Naive thymus-derived CD4-positive, alpha-beta T cell (primary cell): ENCODE data around the gene ABR. TPM values are rescaled to one million over a fixed set of nuclear protein-coding genes. Genes with fewer than 3 reads are reported as not detected.
"Not testable (repeated sequence)": the region's sequence is repeated elsewhere in the genome, so short reads cannot be mapped to it uniquely, and the experiment has no call there.

Experiments used
- ATAC-seq: fragments of 150-1000 bp; cut with Tn5 transposase; 2 replicates; pipeline ENCODE4 v1.10.0; 2021; ENCODE audit warnings: mild to moderate bottlenecking, moderate library complexity
- CTCF ChIA-PET: fragments of 350-600 bp; sonication (Branson Sonifier 250); formaldehyde crosslinking; loops from one replicate; lab custom pipeline; 2021; ENCODE audit warnings: antibody characterized with exemption; lab: Charles Lee
- POLR2A ChIA-PET: fragments of 350-600 bp; sonication (Branson Sonifier 250); formaldehyde crosslinking; loops from one replicate; lab custom pipeline; 2021; ENCODE audit warnings: antibody characterized with exemption, inconsistent platforms; lab: Charles Lee
- DNase-seq, 9 donors: peaks; one replicate each; pipeline versions ENCODE4 v3.0.0 to v3.0.0-alpha.2; 2020 to 2022; ENCODE audit warnings: mixed read lengths in 1 of 9
- H3K27ac ChIP-seq: one replicate; pipeline ENCODE4 v1.7.0; 2013; ENCODE audit warnings: mild to moderate bottlenecking, low read depth, low read length, moderate library complexity
- H3K27me3 ChIP-seq, 2 donors: one replicate each; pipeline ENCODE4 v1.7.0; 2013; ENCODE audit warnings: low read length in 2 of 2, mild to moderate bottlenecking in 2 of 2, moderate library complexity in 2 of 2; ENCODE audit not compliant: control insufficient read depth in 2 of 2, insufficient read depth in 2 of 2
- H3K36me3 ChIP-seq, 3 experiments: 1 replicate in 2 of 3; 2 replicates in 1 of 3; pipeline ENCODE4 v1.7.0; 2013; ENCODE audit warnings: low read length in 3 of 3, mild to moderate bottlenecking in 3 of 3, moderate library complexity in 1 of 3; ENCODE audit not compliant: insufficient read depth in 3 of 3, control insufficient read depth in 2 of 3
- H3K4me1 ChIP-seq, 2 donors: one replicate each; pipeline ENCODE4 v1.7.0; 2013; ENCODE audit warnings: low read length in 2 of 2, mild to moderate bottlenecking in 2 of 2, moderate library complexity in 1 of 2; ENCODE audit not compliant: control insufficient read depth in 2 of 2, insufficient read depth in 2 of 2
- H3K4me3 ChIP-seq: 2 replicates; pipeline ENCODE4 v1.7.0; 2013; ENCODE audit warnings: mild to moderate bottlenecking, low read length
- H3K9me3 ChIP-seq, 3 experiments: 1 replicate in 2 of 3; 2 replicates in 1 of 3; pipeline ENCODE4 v1.7.0; 2013; ENCODE audit warnings: low read length in 3 of 3; ENCODE audit not compliant: control insufficient read depth in 2 of 3
- H3K27ac Mint-ChIP-seq, 9 donors: one replicate each; pipeline ENCODE4 v1.8.0; 2020 to 2022; ENCODE audit warnings: mixed read lengths in 9 of 9, mild to moderate bottlenecking in 8 of 9, moderate library complexity in 5 of 9, inconsistent platforms in 2 of 9
- H3K27me3 Mint-ChIP-seq, 5 donors: one replicate each; pipeline ENCODE4 v1.8.0; 2021 to 2022; ENCODE audit warnings: mixed read lengths in 5 of 5, mild to moderate bottlenecking in 1 of 5
- H3K36me3 Mint-ChIP-seq, 5 donors: one replicate each; pipeline ENCODE4 v1.8.0; 2020 to 2022; ENCODE audit warnings: mixed read lengths in 5 of 5, mild to moderate bottlenecking in 3 of 5, inconsistent platforms in 1 of 5
- H3K4me1 Mint-ChIP-seq, 7 donors: one replicate each; pipeline ENCODE4 v1.8.0; 2020 to 2022; ENCODE audit warnings: mixed read lengths in 7 of 7, mild to moderate bottlenecking in 3 of 7, inconsistent platforms in 1 of 7
- H3K4me3 Mint-ChIP-seq, 10 donors: one replicate each; pipeline ENCODE4 v1.8.0; 2020 to 2022; ENCODE audit warnings: mild to moderate bottlenecking in 10 of 10, mixed read lengths in 10 of 10, moderate library complexity in 6 of 10, inconsistent platforms in 2 of 10
- H3K9me3 Mint-ChIP-seq, 11 donors: one replicate each; pipeline ENCODE4 v1.8.0; 2020 to 2022; ENCODE audit warnings: mixed read lengths in 11 of 11, mild to moderate bottlenecking in 4 of 11, inconsistent platforms in 1 of 11, moderate library complexity in 1 of 11
- intact Hi-C, 2 donors: fragments of 100-400 bp; cut with micrococcal nuclease; formaldehyde crosslinking; loops; one replicate each; pipeline ENCODE4 v1.15.1; 2023
- polyA plus RNA-seq, 2 donors: library from polyadenylated mRNA; unstranded; fragments of 300-500 nt; fragmentation: Illumina TruSeq; gene quantifications; one replicate each; pipeline ENCODE4 v1.2.3, GENCODE V29; 2021
- total RNA-seq, 6 experiments: library from RNA in 5 of 6; stranded (reverse) in 5 of 6; gene quantifications; 1 replicate in 5 of 6; 2 replicates in 1 of 6; pipeline ENCODE4 v1.2.3 and lab custom pipeline; 2021 to 2026

ABR gene
- total and polyA plus RNA-seq, 7 experiments from 2014 or later: 13.1 to 152 (median 139) TPM

GRCh38 chr17:1068356-1068755 is 111.4 kb downstream of the ABR start:
- CTCF ChIA-PET: no interaction called here
- Histone ChIP-seq H3K27ac (no peak overlapping the region), H3K36me3 (peaks cover 5 to 70% (median 31%) of the 10 kb centered on the region in 3 experiments), H3K4me3 (no peak overlapping the region), H3K4me1 (no peaks in the 10 kb centered on the region), H3K9me3 (peaks cover 0 to 4% (median 0%) of the 10 kb centered on the region in 3 experiments), H3K27me3 (no peaks in the 10 kb centered on the region)
- Mint-ChIP-seq H3K9me3 (peaks cover 0 to 11% (median 4%) of the 10 kb centered on the region in 11 donors), H3K27ac (no peak overlapping the region), H3K4me1 (peaks cover 0 to 4% (median 0%) of the 10 kb centered on the region in 7 donors), H3K36me3 (peaks cover 12 to 42% (median 35%) of the 10 kb centered on the region in 5 donors), H3K4me3 (no peak overlapping the region), H3K27me3 (no peaks in the 10 kb centered on the region)
- intact Hi-C loops: no loop called here
- POLR2A ChIA-PET: no interaction called here
- ATAC-seq: no peak
- no peak for DNase-seq

GRCh38 chr17:1067282-1067956 is 112.4 kb downstream of the ABR start:
- H3K36me3 ChIP-seq: peaks cover 5 to 67% (median 31%) of the 10 kb centered on the region in 3 experiments
- H3K27me3 ChIP-seq: no peaks in the 10 kb centered on the region
- peaks cover 0 to 4% (median 0%) of the 10 kb centered on the region in 3 experiments for H3K9me3 ChIP-seq
- ChIA-PET POLR2A (no interaction called here), CTCF (no interaction called here)
- intact Hi-C loops: no loop called here
- no peak overlapping the region for H3K27ac ChIP-seq
- no peak for DNase-seq
- H3K4me3 ChIP-seq: no peak overlapping the region
- H3K36me3 Mint-ChIP-seq: peaks cover 12 to 48% (median 35%) of the 10 kb centered on the region in 5 donors
- H3K27ac Mint-ChIP-seq: peak overlapping the region in 1 of 9 donors; percentile 62
- H3K4me3 Mint-ChIP-seq: no peak overlapping the region
- ATAC-seq: no peak
- H3K9me3 Mint-ChIP-seq: peaks cover 0 to 17% (median 4%) of the 10 kb centered on the region in 11 donors
- H3K4me1 ChIP-seq: no peaks in the 10 kb centered on the region
- peaks cover 0 to 4% (median 0%) of the 10 kb centered on the region in 7 donors for H3K4me1 Mint-ChIP-seq
- H3K27me3 Mint-ChIP-seq: no peaks in the 10 kb centered on the region

- CTCF ChIA-PET, DNase-seq, ATAC-seq, H3K4me1 ChIP-seq, H3K4me1 Mint-ChIP-seq, H3K4me3 ChIP-seq, H3K27ac ChIP-seq, POLR2A ChIA-PET, H3K27me3 ChIP-seq, H3K4me3 Mint-ChIP-seq, H3K27ac Mint-ChIP-seq, H3K9me3 ChIP-seq, H3K27me3 Mint-ChIP-seq, intact Hi-C loops: not testable (repeated sequence)
- peaks cover 0 to 17% (median 4%) of the 10 kb centered on the region in 11 donors for H3K9me3 Mint-ChIP-seq
- H3K36me3 ChIP-seq: peaks cover 5 to 62% (median 27%) of the 10 kb centered on the region in 3 experiments
- peaks cover 12 to 55% (median 35%) of the 10 kb centered on the region in 5 donors for H3K36me3 Mint-ChIP-seq
Observed at GRCh38 chr17:1065416-1065815, 114.4 kb downstream of the ABR start.

DNA sequence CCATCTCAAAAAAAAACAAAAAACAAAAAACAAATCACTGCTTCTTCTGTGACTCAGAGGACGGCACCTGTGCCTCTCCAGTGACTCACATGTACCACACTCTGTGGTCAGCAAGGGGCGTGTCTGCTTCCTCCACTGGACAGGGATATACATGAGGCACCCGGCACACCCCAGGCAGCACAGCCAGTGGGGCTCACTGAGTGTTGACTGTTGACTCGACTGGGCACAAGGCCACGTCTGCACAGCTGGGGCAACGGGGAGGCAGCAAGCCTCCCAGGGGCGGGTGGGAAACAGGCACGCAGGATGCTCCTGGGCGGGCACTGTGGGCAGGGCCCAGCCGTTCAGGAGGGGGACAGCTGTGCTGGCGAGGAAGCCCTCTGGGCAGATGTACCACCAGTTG is 118.8 kb downstream of the ABR start:
- H3K27me3 ChIP-seq: no peaks in the 10 kb centered on the region
- no peaks in the 10 kb centered on the region for H3K4me1 ChIP-seq
- H3K27ac Mint-ChIP-seq: no peak overlapping the region
- H3K36me3 Mint-ChIP-seq: peaks cover 10 to 43% (median 31%) of the 10 kb centered on the region in 5 donors
- no peak overlapping the region for H3K4me3 ChIP-seq
- H3K36me3 ChIP-seq: peaks cover 0 to 59% (median 14%) of the 10 kb centered on the region in 3 experiments
- DNase-seq (no peak), ATAC-seq (peak; percentile 71)
- H3K4me1 Mint-ChIP-seq: peaks cover 0 to 4% (median 0%) of the 10 kb centered on the region in 7 donors
- ChIA-PET CTCF (no interaction called here), POLR2A (interaction anchor here (0.6 kb wide), 1 partner anchor 132 kb away, joined by 4 read pairs; no protein-coding TSS in a partner anchor)
- peaks cover 0 to 8% (median 0%) of the 10 kb centered on the region in 11 donors for H3K9me3 Mint-ChIP-seq
- H3K4me3 Mint-ChIP-seq: no peak overlapping the region
- no peak overlapping the region for H3K27ac ChIP-seq
- no peaks in the 10 kb centered on the region for H3K27me3 Mint-ChIP-seq
- intact Hi-C loops: no loop called here
- H3K9me3 ChIP-seq: peaks cover 0 to 4% (median 0%) of the 10 kb centered on the region in 3 experiments

DNA sequence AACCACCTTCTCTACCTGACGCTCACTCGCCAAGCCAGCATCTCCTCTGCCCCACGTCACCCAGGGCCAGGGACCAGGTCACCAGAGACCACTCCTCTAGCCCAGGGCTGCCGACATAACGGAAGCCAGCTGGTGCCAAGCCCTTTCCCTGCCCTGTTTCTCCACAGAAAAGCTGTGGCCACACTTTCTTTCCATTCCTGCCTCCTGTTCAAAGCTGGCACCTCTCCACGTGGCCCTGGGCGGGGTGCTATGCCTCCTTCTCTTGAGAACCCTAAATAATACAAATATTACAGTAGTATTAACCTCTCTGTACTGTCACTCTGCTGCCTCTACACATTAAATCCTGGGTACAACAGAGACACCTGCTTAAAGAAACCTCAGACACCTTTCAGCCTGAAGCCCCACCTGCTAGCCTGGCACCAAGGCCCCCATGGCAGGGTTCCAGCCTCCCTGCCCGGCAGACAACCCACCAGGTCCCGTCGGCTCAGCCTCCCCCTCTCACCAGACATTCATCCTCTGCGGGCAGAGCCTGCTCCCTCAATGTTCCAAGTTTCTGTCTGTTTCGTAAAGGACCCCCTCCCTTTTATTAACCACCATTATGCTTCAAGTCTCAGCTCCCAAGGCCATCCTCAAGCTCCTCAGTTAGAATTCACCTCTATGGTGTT is 120.5 kb downstream of the ABR start:
- Mint-ChIP-seq H3K9me3 (peaks cover 0 to 7% (median 0%) of the 10 kb centered on the region in 11 donors), H3K4me1 (peaks cover 0 to 4% (median 0%) of the 10 kb centered on the region in 7 donors), H3K27me3 (no peaks in the 10 kb centered on the region), H3K27ac (no peak overlapping the region), H3K36me3 (peaks cover 10 to 41% (median 24%) of the 10 kb centered on the region in 5 donors), H3K4me3 (no peak overlapping the region)
- intact Hi-C loops: loop anchor here in 1 of 2 donors (10.0 kb wide), 1 partner anchor 46 kb away; no protein-coding TSS in a partner anchor
- H3K27me3 ChIP-seq: no peaks in the 10 kb centered on the region
- no peaks in the 10 kb centered on the region for H3K9me3 ChIP-seq
- H3K4me1 ChIP-seq: no peaks in the 10 kb centered on the region
- DNase-seq (no peak), ATAC-seq (no peak)
- POLR2A ChIA-PET: no interaction called here
- CTCF ChIA-PET: interaction anchor here (0.5 kb wide), 1 partner anchor 288 kb away, joined by 5 read pairs; no protein-coding TSS in a partner anchor
- no peak overlapping the region for H3K4me3 ChIP-seq
- no peak overlapping the region for H3K27ac ChIP-seq
- H3K36me3 ChIP-seq: peaks cover 0 to 63% (median 8%) of the 10 kb centered on the region in 3 experiments

DNA sequence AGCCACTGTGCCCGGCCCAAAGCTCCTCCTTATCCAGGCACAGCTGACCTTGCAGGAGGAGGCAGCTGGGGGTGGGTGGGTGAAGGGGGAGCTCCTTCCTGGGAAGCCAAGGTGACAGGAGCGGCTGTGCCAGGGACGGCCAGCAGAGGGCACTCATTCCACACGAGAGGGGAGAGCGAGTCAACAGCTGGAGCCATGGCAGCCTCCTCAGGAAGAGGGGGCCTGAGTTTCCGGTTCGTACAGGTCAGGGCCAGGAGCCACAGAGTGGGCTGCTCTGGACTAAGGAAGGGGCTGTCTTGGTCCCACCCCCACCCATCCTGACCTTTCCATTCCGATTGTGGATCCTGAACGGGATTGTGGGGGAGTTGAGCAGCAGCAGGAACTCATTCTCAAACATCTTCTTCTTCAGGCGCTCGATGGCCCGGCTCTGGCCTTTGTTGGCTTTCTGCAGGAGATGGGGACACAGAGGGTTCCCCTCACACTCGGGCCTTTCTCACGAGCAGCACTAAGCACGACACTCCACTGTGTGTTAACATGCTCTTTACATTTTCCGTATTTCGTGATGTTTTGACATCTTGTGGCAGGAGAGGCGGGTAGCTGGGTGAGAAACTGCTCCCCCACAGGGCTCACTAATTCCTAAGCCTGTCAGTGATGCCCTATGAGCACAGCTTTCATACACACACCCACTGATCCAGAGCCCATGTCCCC is 121.2 kb downstream of the ABR start:
- POLR2A ChIA-PET: no interaction called here
- H3K36me3 Mint-ChIP-seq: peaks cover 10 to 43% (median 24%) of the 10 kb centered on the region in 5 donors
- no peak overlapping the region for H3K4me3 Mint-ChIP-seq
- no peak overlapping the region for H3K4me3 ChIP-seq
- ATAC-seq (peak; percentile 49), DNase-seq (peak in 2 of 9 donors; percentile 14 to 55)
- peaks cover 0 to 7% (median 0%) of the 10 kb centered on the region in 11 donors for H3K9me3 Mint-ChIP-seq
- no peaks in the 10 kb centered on the region for H3K27me3 ChIP-seq
- no peaks in the 10 kb centered on the region for H3K27me3 Mint-ChIP-seq
- no peak overlapping the region for H3K27ac ChIP-seq
- no peaks in the 10 kb centered on the region for H3K4me1 ChIP-seq
- intact Hi-C loops: loop anchor here in 1 of 2 donors (1.0 to 10.0 kb wide), 2 partner anchors 46 to 129 kb away; no protein-coding TSS in a partner anchor
- CTCF ChIA-PET: interaction anchor here (0.5 kb wide), 3 partner anchors 77 to 1540 kb away, joined by 3 read pairs; no protein-coding TSS in a partner anchor
- H3K27ac Mint-ChIP-seq: no peak overlapping the region
- H3K36me3 ChIP-seq: peaks cover 0 to 70% (median 14%) of the 10 kb centered on the region in 3 experiments
- H3K4me1 Mint-ChIP-seq: peaks cover 0 to 4% (median 0%) of the 10 kb centered on the region in 7 donors
- H3K9me3 ChIP-seq: no peaks in the 10 kb centered on the region
